ENCODE measurements around the gene RXRG. TPM values are rescaled to one million over a fixed set of nuclear protein-coding genes. Genes with fewer than 3 reads are reported as not detected.

Gene RXRG
- total and polyA plus RNA-seq, 9 of the 15 experiments (the other 6 are each of a cell fraction or from before 2014, with no cell fraction given): not detected

- intact Hi-C loops (cut with micrococcal nuclease): no loop called here
These were observed 1.2 kb downstream of the RXRG start for GRCh38 chr1:165443539-165444311.

DNA sequence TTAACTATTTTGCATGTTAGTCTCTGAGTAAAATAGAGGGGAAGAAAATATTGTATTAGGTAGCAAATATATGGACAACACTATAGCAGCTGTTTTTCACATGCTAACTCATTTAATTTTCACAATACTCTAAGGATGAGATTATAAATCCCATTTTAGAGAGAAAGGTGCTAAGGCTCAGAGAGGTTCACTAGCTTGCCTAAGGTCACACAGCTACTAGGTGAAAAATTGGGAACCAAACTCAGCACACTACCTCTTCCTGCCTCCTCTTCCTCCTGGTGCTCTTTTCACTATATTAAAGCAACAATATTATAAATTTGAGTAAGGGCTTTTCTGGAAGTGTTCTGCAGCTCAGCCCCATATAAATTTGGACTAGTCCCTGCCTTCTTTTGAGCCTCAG, 2.3 kb downstream of the RXRG start:
- no peak overlapping the region for H2AFZ ChIP-seq (ENCODE audit: low read depth, low read length)
- TF ChIP-seq RBM25 (IDR thresholded peaks at IDR 0.05; ENCODE audit: low read depth, low read length, severe bottlenecking) (peak; percentile 96), PATZ1 (CRISPR knock-in tag; IDR thresholded peaks at IDR 0.05; ENCODE audit: borderline replicate concordance) (no peak), ZFP36 (IDR thresholded peaks at IDR 0.05; ENCODE audit: low read depth, low read length, partially characterized antibody) (peak; percentile 78)
- H3K27me3 ChIP-seq (ENCODE audit: control insufficient read depth in 2 of 2, insufficient read depth in 2 of 2, low read length in 2 of 2): peaks cover 22 to 33% of the 10 kb centered on the region in 2 experiments
- no peak overlapping the region for H3K4me3 ChIP-seq
- H3K27ac ChIP-seq (ENCODE audit: extremely low read depth, low read depth, low read length): no peak overlapping the region
- CTCF ChIA-PET (ENCODE audit: low intra/inter-chr PET ratio): no interaction called here
- H3K9ac ChIP-seq (ENCODE audit: insufficient read depth in 1 of 2, low read depth in 2 of 2, low read length in 2 of 2): no peak overlapping the region
- DNase-seq (ENCODE audit: extremely low read depth in 1 of 4, low spot score in 3 of 4) (no peak), ATAC-seq (no peak), FAIRE-seq (no peak)
- intact Hi-C loops (cut with micrococcal nuclease) (no loop called here), in situ Hi-C loops (cut with MboI) (no loop called here)
- no TSS peak for BruUV-seq (replicated peaks)
- no peaks in the 10 kb centered on the region for H3K36me3 ChIP-seq (ENCODE audit: control insufficient read depth, insufficient read depth, low read length)
- H3K4me1 ChIP-seq (replicated peaks in 1 of 2; ENCODE audit: control insufficient read depth in 2 of 2, insufficient read depth in 2 of 2, low read length in 2 of 2): peaks cover 0 to 4% of the 10 kb centered on the region in 2 experiments; a peak in 1 of 5 replicates
- no peaks in the 10 kb centered on the region for H3K9me1 ChIP-seq (ENCODE audit: control insufficient read depth, insufficient read depth, low read length)
- POLR2A ChIA-PET: interaction anchor here (0.7 kb wide), 1 partner anchor 188 kb away, joined by 4 read pairs; no protein-coding TSS in a partner anchor
- no peak overlapping the region for H3K4me2 ChIP-seq (ENCODE audit: insufficient read depth, low read length)
- H3K79me2 ChIP-seq (ENCODE audit: control insufficient read depth, insufficient read depth, low read length): no peaks in the 10 kb centered on the region
- H4K20me1 ChIP-seq (replicated peaks; ENCODE audit: control insufficient read depth, insufficient read depth, low read length): no peaks in the 10 kb centered on the region
- no peaks in the 10 kb centered on the region for H3K9me3 ChIP-seq (replicated peaks; ENCODE audit: control insufficient read depth, insufficient read depth, low read depth, low read length)

More at GRCh38 chr1:165443539-165444311, 1.2 kb downstream of the RXRG start:
- FAIRE-seq (no peak), DNase-seq (ENCODE audit: extremely low read depth in 1 of 4, low spot score in 3 of 4) (no peak), ATAC-seq (peak; percentile 34; the same call in 2 of the 3 replicates)
- Histone ChIP-seq H3K79me2 (ENCODE audit: control insufficient read depth, insufficient read depth, low read length) (no peaks in the 10 kb centered on the region), H4K20me1 (replicated peaks; ENCODE audit: control insufficient read depth, insufficient read depth, low read length) (no peaks in the 10 kb centered on the region), H3K4me2 (ENCODE audit: insufficient read depth, low read length) (no peak overlapping the region), H3K9me1 (ENCODE audit: control insufficient read depth, insufficient read depth, low read length) (no peaks in the 10 kb centered on the region), H3K9ac (ENCODE audit: insufficient read depth in 1 of 2, low read depth in 2 of 2, low read length in 2 of 2) (no peak overlapping the region), H3K27ac (ENCODE audit: extremely low read depth, low read depth, low read length) (no peak overlapping the region), H3K9me3 (replicated peaks; ENCODE audit: control insufficient read depth, insufficient read depth, low read depth, low read length) (no peaks in the 10 kb centered on the region), H3K27me3 (ENCODE audit: control insufficient read depth in 2 of 2, insufficient read depth in 2 of 2, low read length in 2 of 2) (peaks cover 22 to 33% of the 10 kb centered on the region in 2 experiments), H3K4me1 (replicated peaks in 1 of 2; ENCODE audit: control insufficient read depth in 2 of 2, insufficient read depth in 2 of 2, low read length in 2 of 2) (peaks cover 0 to 4% of the 10 kb centered on the region in 2 experiments; a peak in 1 of 5 replicates), H3K36me3 (ENCODE audit: control insufficient read depth, insufficient read depth, low read length) (no peaks in the 10 kb centered on the region), H2AFZ (ENCODE audit: low read depth, low read length) (no peak overlapping the region), H3K4me3 (no peak overlapping the region)
- POLR2A ChIA-PET: interaction anchor here (0.6 kb wide), 1 partner anchor 158 kb away, joined by 3 read pairs; no protein-coding TSS in a partner anchor
- no TSS peak for BruUV-seq (replicated peaks)
- TF ChIP-seq, protein P1, sequence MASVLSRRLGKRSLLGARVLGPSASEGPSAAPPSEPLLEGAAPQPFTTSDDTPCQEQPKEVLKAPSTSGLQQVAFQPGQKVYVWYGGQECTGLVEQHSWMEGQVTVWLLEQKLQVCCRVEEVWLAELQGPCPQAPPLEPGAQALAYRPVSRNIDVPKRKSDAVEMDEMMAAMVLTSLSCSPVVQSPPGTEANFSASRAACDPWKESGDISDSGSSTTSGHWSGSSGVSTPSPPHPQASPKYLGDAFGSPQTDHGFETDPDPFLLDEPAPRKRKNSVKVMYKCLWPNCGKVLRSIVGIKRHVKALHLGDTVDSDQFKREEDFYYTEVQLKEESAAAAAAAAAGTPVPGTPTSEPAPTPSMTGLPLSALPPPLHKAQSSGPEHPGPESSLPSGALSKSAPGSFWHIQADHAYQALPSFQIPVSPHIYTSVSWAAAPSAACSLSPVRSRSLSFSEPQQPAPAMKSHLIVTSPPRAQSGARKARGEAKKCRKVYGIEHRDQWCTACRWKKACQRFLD (CRISPR knock-in tag; IDR thresholded peaks at IDR 0.05): no peak
- no peak for TF ChIP-seq OTX1 (CRISPR knock-in tag; IDR thresholded peaks at IDR 0.05)
- CTCF ChIA-PET (ENCODE audit: low intra/inter-chr PET ratio): no interaction called here
- in situ Hi-C loops (cut with MboI): no loop called here
- 0% methylated on average over 8 of the region's 8 CpGs for WGBS (ENCODE audit: insufficient coverage, low coverage, missing lambda C conversion rate)
